Tibial nerve (tissue), 4 donors: ENCODE results near the gene ARSB.

Experiments
- CTCF ChIP-seq, 5 experiments: fragments of 200-600 bp in 3 of 5; fragments of 450-650 bp in 2 of 5; sonication (generic) in 3 of 5; IDR thresholded peaks; one replicate each; pipeline ENCODE4 v1.5.1; 2016 to 2019; ENCODE audit warnings: antibody characterized with exemption in 5 of 5, mild to moderate bottlenecking in 3 of 5, moderate library complexity in 2 of 5
- EP300 ChIP-seq, 2 donors: sonication (generic); formaldehyde crosslinking; IDR thresholded peaks; one replicate each; pipeline ENCODE4 v1.6.1; 2017; ENCODE audit warnings: antibody characterized with exemption in 2 of 2, mild to moderate bottlenecking in 1 of 2
- POLR2A ChIP-seq, 2 donors: fragments of 450-650 bp; IDR thresholded peaks; one replicate each; pipeline ENCODE4 v1.6.1; 2017; ENCODE audit warnings: antibody characterized with exemption in 2 of 2, mild to moderate bottlenecking in 2 of 2, moderate library complexity in 2 of 2

GRCh38 chr5:78813906-78814530 lies 171.1 kb downstream of the ARSB start:
- TF ChIP-seq CTCF (IDR thresholded peaks at IDR 0.05) (no peak), POLR2A (IDR thresholded peaks at IDR 0.05) (no peak), EP300 (IDR thresholded peaks at IDR 0.05) (no peak)
